Measurements from ENCODE around the gene PDE4C.

The PDE4C gene

GRCh38 chr19:18198374-18198773 lies 27.9 kb downstream of the PDE4C start:
- TF ChIP-seq CTCF (IDR thresholded peaks at IDR 0.05) = no peak
- peaks cover 14% of the 10 kb centered on the region for H3K36me3 ChIP-seq

DNA sequence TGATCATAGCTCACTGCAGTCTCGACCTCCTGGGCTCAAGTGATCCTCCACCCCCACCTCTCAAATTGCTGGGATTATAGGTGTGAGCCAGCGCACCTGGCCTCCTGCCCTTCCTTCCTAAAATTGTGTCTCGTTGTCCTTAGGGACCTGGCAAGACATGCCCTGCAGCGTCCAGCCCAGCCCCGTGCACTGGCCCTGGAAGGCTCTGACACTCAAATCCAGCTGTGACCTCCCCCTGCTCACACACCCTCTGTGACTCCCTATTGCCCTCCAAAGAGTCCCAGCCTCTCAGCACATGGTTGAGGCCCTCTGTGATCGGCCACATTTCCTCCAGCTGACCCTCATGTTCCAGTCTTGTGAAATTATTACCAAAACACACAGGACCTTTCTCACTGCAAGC lies 28.3 kb downstream of the PDE4C start:
- TF ChIP-seq CTCF (IDR thresholded peaks at IDR 0.05) = no peak
- no peak overlapping the region for H3K27ac ChIP-seq
- H3K9me3 ChIP-seq = no peaks in the 10 kb centered on the region
- peaks cover 18% of the 10 kb centered on the region for H3K27me3 ChIP-seq
- H3K36me3 ChIP-seq = peaks cover 14% of the 10 kb centered on the region
- no peak overlapping the region for H3K4me3 ChIP-seq (ENCODE audit: low read depth in 1 of 2, low read length in 1 of 2)
- peaks cover 19 to 27% of the 10 kb centered on the region in 2 experiments for H3K4me1 ChIP-seq (ENCODE audit: control insufficient read depth in 1 of 2, insufficient read depth in 1 of 2, low read depth in 1 of 2, low read length in 1 of 2)

More at GRCh38 chr19:18198374-18198773, 27.9 kb downstream of the PDE4C start:
- Histone ChIP-seq H3K4me1 (ENCODE audit: control insufficient read depth in 1 of 2, insufficient read depth in 1 of 2, low read depth in 1 of 2, low read length in 1 of 2) (peaks cover 22 to 28% of the 10 kb centered on the region in 2 experiments), H3K9me3 (no peaks in the 10 kb centered on the region), H3K27ac (no peak overlapping the region), H3K4me3 (ENCODE audit: low read depth in 1 of 2, low read length in 1 of 2) (no peak overlapping the region), H3K27me3 (peaks cover 22% of the 10 kb centered on the region)

DNA sequence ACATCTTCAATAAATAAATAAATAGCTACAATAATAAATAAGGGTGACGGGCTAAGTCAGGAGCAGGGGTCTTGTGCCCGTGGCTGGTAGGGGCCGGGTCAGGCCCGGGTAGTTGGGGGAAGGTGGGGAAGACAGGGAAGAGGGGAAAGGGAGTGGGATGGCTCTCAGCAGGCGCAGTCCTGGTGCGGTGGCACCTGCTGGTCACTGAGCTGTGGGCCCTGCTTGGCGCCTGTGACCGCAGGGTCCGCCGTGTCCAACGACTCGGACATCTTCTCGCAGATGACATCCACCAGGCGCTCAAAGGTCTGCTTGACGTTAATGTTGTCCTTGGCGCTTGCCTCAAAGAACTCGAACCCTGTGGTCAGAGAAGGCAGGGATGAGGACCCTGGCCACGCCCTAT lies 28.9 kb downstream of the PDE4C start:
- no peak overlapping the region for H3K27ac ChIP-seq
- peaks cover 11% of the 10 kb centered on the region for H3K27me3 ChIP-seq
- TF ChIP-seq CTCF (IDR thresholded peaks at IDR 0.05) = no peak
- H3K4me1 ChIP-seq (ENCODE audit: control insufficient read depth in 1 of 2, insufficient read depth in 1 of 2, low read depth in 1 of 2, low read length in 1 of 2) = peaks cover 15 to 24% of the 10 kb centered on the region in 2 experiments
- H3K9me3 ChIP-seq = no peaks in the 10 kb centered on the region
- H3K4me3 ChIP-seq (ENCODE audit: low read depth in 1 of 2, low read length in 1 of 2) = no peak overlapping the region
- peaks cover 14% of the 10 kb centered on the region for H3K36me3 ChIP-seq

GRCh38 chr19:18196511-18196845 lies 29.8 kb downstream of the PDE4C start:
- Histone ChIP-seq H3K27me3 (peaks cover 3% of the 10 kb centered on the region), H3K27ac (no peak overlapping the region), H3K4me1 (ENCODE audit: control insufficient read depth in 1 of 2, insufficient read depth in 1 of 2, low read depth in 1 of 2, low read length in 1 of 2) (peaks cover 24 to 31% of the 10 kb centered on the region in 2 experiments), H3K4me3 (ENCODE audit: low read depth in 1 of 2, low read length in 1 of 2) (no peak overlapping the region), H3K9me3 (no peaks in the 10 kb centered on the region), H3K36me3 (peaks cover 14% of the 10 kb centered on the region)
- no peak for TF ChIP-seq CTCF (IDR thresholded peaks at IDR 0.05)

DNA sequence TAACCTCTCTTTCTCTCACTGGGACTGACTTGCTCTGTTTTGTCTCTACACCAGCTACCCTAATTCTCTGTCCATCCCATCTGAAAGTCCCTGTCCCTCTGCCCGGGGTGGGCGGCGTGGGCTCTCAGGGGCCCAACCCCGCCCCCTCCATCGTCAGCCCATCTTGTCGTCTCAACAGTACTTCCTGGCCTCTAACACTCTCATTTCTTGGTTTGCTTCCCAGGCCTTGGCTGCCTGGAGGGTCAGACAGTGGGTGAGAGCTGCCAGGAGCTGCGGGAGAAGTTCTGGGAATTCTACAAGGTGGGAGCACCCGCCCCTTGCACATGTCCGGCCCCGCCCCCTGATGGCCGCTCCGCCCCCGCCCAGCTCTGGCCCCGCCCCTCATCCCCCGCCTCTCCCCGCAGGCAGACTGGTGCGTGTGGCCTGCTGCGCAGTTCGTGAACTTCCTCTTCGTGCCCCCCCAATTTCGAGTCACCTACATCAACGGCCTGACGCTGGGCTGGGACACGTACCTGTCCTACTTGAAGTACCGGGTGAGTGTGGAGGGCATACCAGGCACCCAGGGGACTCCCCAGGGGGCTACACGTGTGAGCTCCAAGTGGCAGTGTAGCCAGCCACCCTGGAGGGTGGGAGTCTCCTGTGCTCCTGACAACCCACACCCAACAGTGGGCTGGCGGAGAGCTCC lies 31.5 kb downstream of the PDE4C start:
- Histone ChIP-seq H3K27me3 (no peaks in the 10 kb centered on the region), H3K9me3 (no peaks in the 10 kb centered on the region), H3K4me1 (ENCODE audit: control insufficient read depth in 1 of 2, insufficient read depth in 1 of 2, low read depth in 1 of 2, low read length in 1 of 2) (peaks cover 26 to 31% of the 10 kb centered on the region in 2 experiments), H3K4me3 (ENCODE audit: low read depth in 1 of 2, low read length in 1 of 2) (no peak overlapping the region), H3K27ac (no peak overlapping the region), H3K36me3 (peaks cover 14% of the 10 kb centered on the region)
- no peak for TF ChIP-seq CTCF (IDR thresholded peaks at IDR 0.05)
